Smooth muscle cell (in vitro differentiated cells): ENCODE data around the gene HOXB8. TPM values are rescaled to one million over a fixed set of nuclear protein-coding genes. Genes with fewer than 3 reads are reported as not detected.

Source experiments
- DNase-seq: peaks from one replicate; lab custom pipeline; 2025; ENCODE audit not compliant: unreplicated experiment; lab: John Stamatoyannopoulos, UW
- H2AFZ ChIP-seq: fragments of 200-600 bp; sonication (generic); 2 replicates; pipeline ENCODE4 v1.6.0; 2016; ENCODE audit warnings: antibody characterized with exemption, low read depth, mild to moderate bottlenecking
- H3F3A ChIP-seq: fragments of 200-600 bp; sonication (generic); 2 replicates; pipeline ENCODE4 v1.6.0; 2017; ENCODE audit warnings: antibody characterized with exemption, low read depth
- H3K27ac ChIP-seq: fragments of 200-600 bp; sonication (generic); 2 replicates; pipeline ENCODE4 v1.5.1; 2016; ENCODE audit warnings: low read depth, mild to moderate bottlenecking
- H3K27me3 ChIP-seq: fragments of 200-600 bp; sonication (generic); 2 replicates; pipeline ENCODE4 v1.6.1; 2016; ENCODE audit warnings: low read depth, mild to moderate bottlenecking
- H3K36me3 ChIP-seq: fragments of 200-600 bp; sonication (generic); 2 replicates; pipeline ENCODE4 v1.5.1; 2016; ENCODE audit warnings: low read depth
- H3K4me1 ChIP-seq: fragments of 200-600 bp; sonication (generic); 2 replicates; pipeline ENCODE4 v1.5.1; 2016; ENCODE audit warnings: low read depth
- H3K4me2 ChIP-seq: fragments of 200-600 bp; sonication (generic); 2 replicates; pipeline ENCODE4 v1.6.0; 2016; ENCODE audit warnings: mild to moderate bottlenecking
- H3K4me3 ChIP-seq: fragments of 200-600 bp; sonication (generic); 2 replicates; pipeline ENCODE4 v1.5.1; 2016; ENCODE audit warnings: mild to moderate bottlenecking
- H3K79me2 ChIP-seq: fragments of 200-600 bp; sonication (generic); 2 replicates; pipeline ENCODE4 v1.6.0; 2016; ENCODE audit warnings: low read depth, mild to moderate bottlenecking
- H3K9ac ChIP-seq: fragments of 200-600 bp; sonication (generic); 2 replicates; pipeline ENCODE4 v1.6.0; 2016; ENCODE audit warnings: low read depth
- H3K9me3 ChIP-seq: fragments of 200-600 bp; sonication (generic); replicated peaks from 2 replicates; pipeline ENCODE4 v1.5.1; 2016; ENCODE audit warnings: low read depth
- H4K20me1 ChIP-seq: fragments of 200-600 bp; sonication (generic); 2 replicates; pipeline ENCODE4 v1.6.0; 2016; ENCODE audit warnings: low read depth
- CTCF ChIP-seq: fragments of 200-600 bp; sonication (generic); IDR thresholded peaks from 2 replicates; pipeline ENCODE4 v1.5.1; 2017; ENCODE audit warnings: borderline replicate concordance, mild to moderate bottlenecking, antibody characterized with exemption; ENCODE audit not compliant: insufficient read depth, poor library complexity, severe bottlenecking
- WGBS: methylation state at CpG from one replicate; pipeline ENCODE4 v1.1.7; 2016; ENCODE audit warnings: low lambda C conversion rate; 5-methylcytosine and 5-hydroxymethylcytosine counted together
- polyA plus RNA-seq: library from polyadenylated mRNA; unstranded; fragments of >200 nt; fragmentation: Nextera tagmentation; extraction: Ambion mirVana; gene quantifications from 2 replicates; pipeline ENCODE4 v1.2.1, GENCODE V29; 2016
- total RNA-seq: library from RNA; depleted of rRNA; stranded (reverse); fragments of >200 nt; gene quantifications from 2 replicates; pipeline ENCODE4 v1.2.3, GENCODE V29; 2014

HOXB8 gene
- total and polyA plus RNA-seq, 2 experiments from 2014 or later = 0.94 to 2.0 TPM

- 57% methylated on average over 2 of the region's 2 CpGs for WGBS
- Histone ChIP-seq H2AFZ (no peak overlapping the region), H3K27me3 (peaks cover 97% of the 10 kb centered on the region), H3K4me2 (no peak overlapping the region), H3K9ac (no peak overlapping the region), H3K79me2 (peaks cover 55% of the 10 kb centered on the region), H3K4me1 (peaks cover 10% of the 10 kb centered on the region), H3K27ac (no peak overlapping the region), H3K9me3 (no peaks in the 10 kb centered on the region), H3K36me3 (no peaks in the 10 kb centered on the region), H3K4me3 (no peak overlapping the region), H3F3A (no peaks in the 10 kb centered on the region), H4K20me1 (peaks cover 100% of the 10 kb centered on the region)
- no peak for DNase-seq
- TF ChIP-seq CTCF = no peak
Observed at GRCh38 chr17:48567646-48568354, 47.3 kb downstream of the HOXB8 start.

- H2AFZ ChIP-seq = no peak overlapping the region
- no peak overlapping the region for H3K27ac ChIP-seq
- DNase-seq = no peak
- H4K20me1 ChIP-seq = peaks cover 100% of the 10 kb centered on the region
- H3K36me3 ChIP-seq = no peaks in the 10 kb centered on the region
- TF ChIP-seq CTCF = no peak
- H3K9me3 ChIP-seq = no peaks in the 10 kb centered on the region
- peaks cover 10% of the 10 kb centered on the region for H3K4me1 ChIP-seq
- H3K4me3 ChIP-seq = no peak overlapping the region
- H3K4me2 ChIP-seq = no peak overlapping the region
- 67% methylated on average over 6 of the region's 6 CpGs for WGBS
- H3K9ac ChIP-seq = no peak overlapping the region
- peaks cover 99% of the 10 kb centered on the region for H3K27me3 ChIP-seq
- H3K79me2 ChIP-seq = peaks cover 52% of the 10 kb centered on the region
- H3F3A ChIP-seq = no peaks in the 10 kb centered on the region
Observed at GRCh38 chr17:48567209-48567608, 47.9 kb downstream of the HOXB8 start.

- no peak overlapping the region for H3K27ac ChIP-seq
Observed at GRCh38 chr17:48566717-48567116, 48.4 kb downstream of the HOXB8 start.

More at GRCh38 chr17:48566717-48567116, 48.4 kb downstream of the HOXB8 start:
- Histone ChIP-seq H3K27me3 (peaks cover 99% of the 10 kb centered on the region), H3K9ac (no peak overlapping the region), H3K9me3 (no peaks in the 10 kb centered on the region), H3K36me3 (no peaks in the 10 kb centered on the region), H3K4me2 (no peak overlapping the region), H3F3A (no peaks in the 10 kb centered on the region), H3K79me2 (peaks cover 52% of the 10 kb centered on the region), H3K4me3 (no peak overlapping the region), H2AFZ (no peak overlapping the region), H4K20me1 (peaks cover 100% of the 10 kb centered on the region), H3K4me1 (peaks cover 10% of the 10 kb centered on the region)
- DNase-seq = no peak
- 44% methylated on average over 2 of the region's 2 CpGs for WGBS
- no peak for TF ChIP-seq CTCF
